Activated CD8-positive, alpha-beta memory T cell treated with anti-CD3 and anti-CD28 coated beads for 1 hour (primary cell): ENCODE results near the gene ZC3H8.
"Not testable (repeated sequence)": the region's sequence is repeated elsewhere in the genome, so short reads cannot be mapped to it uniquely, and the experiment has no call there.

ENCODE experiments used
- DNase-seq, 2 donors: peaks; one replicate each; pipeline ENCODE4 v3.0.0-alpha.2; 2020; ENCODE audit warnings: low read depth in 1 of 2; ENCODE audit errors: extremely low read depth in 1 of 2

ZC3H8 gene

DNA sequence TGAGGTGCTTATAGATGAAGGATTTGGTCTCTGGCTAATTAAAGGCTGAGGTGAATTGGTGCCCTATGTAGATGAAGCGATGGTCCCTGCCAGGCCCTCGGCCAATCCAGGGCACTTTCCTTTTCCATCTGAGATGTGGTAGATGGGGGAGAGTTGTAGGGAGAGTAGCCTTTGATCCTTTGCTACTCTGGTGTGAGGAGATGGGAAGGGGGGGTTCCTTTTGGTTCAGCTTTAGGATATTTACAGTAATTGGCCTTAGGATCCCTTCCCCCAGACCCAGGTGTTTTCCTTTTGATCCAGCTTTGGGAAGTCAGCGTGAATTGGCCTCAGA is 5.4 kb upstream of the ZC3H8 start:
- no peak for DNase-seq

DNA sequence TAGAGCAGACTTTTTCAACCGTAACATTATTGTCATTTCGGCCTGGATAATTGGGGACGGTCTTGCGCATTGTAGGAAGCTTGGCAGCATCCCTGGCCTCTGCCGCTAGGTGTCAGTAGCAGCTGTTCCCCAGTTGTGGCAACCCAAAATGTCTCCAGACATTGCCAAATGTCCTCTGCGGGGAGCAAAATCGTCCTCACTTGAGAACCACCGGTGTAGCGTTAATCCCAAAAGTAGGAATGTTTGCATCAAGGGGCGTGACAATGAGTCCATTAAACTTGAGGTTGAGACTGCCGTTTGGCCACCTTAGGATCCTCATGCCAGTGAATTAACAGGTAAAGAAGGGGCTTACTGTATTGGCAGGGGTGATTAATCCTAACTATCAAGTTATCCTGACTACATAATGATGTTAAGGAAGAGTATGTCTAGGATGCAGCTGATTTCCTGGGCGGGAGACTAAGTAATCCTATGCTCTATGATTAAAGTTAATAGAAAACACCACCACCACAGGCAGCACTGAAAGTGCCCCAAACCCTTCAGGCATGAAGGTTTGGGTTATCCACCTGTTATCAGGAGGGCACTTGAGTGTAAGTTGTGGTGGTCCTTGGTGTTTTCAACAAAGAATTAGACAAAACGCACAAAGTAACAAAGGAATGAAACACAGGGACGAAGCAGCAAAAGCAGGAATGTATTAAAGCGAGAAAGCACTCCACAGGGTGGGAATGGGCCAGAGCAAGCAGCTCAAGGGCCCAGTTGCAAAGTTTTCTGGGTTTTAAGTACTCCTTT is 4.9 kb upstream of the ZC3H8 start:
- DNase-seq: peak; percentile 71 to 73

DNA sequence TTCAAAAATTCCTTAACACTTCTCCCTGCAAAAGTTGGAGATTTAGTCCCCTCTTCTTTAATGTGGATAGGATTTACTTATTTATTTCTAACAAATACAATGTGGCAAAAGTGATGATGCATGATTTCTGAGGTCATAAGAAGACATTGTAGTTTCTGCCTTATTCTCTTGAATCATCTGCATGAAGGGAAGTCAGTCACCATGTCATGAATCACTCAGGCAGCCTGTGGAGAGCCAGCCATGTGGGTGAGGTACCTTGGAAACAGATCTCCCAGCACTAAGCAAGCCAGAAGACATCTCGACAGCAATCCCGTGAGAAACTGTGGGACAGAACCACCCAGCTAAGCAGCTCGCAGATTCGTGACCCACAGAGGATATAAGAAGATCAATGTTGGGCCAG is 2.7 kb upstream of the ZC3H8 start:
- no peak for DNase-seq

DNA sequence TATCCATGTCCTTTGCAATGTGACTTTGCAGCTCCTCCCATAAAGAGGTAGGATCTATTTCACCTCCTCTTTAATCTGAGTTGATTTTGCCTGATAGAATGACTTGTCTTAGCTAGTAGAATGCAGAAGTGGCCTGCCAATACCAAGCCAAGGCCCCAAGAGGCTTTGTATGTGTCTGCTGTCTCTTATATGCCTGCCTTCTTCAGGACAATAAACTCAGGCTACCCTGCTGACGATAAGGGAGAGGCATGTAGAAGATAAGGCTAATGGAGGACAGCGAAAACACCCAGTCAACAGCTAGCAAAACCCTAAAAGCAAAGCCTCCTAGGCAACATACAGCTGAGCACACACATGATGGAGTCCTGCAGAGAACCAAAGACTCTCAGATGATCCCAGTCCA is 1.8 kb upstream of the ZC3H8 start:
- no peak for DNase-seq

DNA sequence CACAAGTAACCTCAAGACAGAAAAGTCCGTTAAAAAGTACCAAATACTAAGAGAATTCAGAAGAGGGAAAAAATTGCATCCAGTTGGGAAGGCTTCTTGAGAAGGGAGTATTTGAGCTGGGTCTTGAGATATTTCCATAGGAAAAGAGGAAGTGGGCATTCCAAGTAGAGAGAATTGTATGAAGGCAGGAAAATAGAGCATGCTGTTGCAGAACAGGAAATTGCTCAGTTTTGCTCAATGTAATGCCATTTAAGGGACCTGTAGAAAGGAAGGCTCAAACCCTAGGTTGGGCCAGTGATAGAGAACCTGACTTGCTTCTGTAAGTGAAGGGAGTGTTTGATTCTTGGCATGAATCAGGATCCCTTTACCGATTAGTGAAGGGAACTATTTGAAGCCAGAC is 1.0 kb upstream of the ZC3H8 start:
- DNase-seq: no peak

DNA sequence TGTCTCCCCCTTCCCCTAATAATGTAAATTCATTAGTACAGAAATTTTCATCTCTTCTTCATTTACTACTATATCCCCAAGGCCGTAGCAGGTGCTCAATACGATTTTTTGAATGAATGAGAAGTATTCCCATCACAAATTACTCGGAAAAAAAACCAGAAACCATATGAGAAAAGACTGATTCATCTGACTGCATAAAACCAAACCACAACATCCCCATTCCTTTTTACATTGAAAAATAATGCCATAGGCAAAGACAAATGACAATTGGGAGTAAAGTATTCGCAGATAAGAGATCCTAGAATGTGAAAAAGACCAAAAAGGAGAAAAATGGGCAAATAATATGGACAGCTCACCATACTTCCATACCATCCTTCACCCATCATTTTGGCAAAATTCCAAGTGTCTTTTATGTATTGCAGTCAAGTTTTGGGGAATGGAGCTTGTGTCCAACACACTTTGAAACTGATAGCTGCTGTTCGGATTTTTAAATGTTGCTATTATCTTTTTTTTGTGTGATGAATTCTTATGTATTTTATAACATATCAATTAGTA is 1.5 kb downstream of the ZC3H8 start:
- DNase-seq: no peak

DNA sequence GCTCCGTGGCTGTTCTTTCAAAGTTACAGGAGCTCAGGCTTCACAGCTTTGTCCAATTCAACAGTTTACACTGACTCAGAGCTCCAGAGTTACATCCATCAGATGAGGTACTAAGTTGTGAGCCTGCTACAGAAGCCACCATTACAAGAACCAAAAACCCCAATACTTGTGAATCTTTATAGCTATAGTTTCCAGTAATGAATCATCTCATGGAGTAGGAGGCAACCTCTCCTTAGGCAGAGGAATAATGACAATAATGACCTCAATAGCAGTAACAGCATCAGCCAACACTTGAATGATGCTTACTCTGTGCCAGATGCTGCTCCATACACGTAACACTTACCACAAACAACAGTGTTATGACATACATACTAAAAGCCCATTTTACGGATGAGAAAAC is 3.6 kb downstream of the ZC3H8 start:
- no peak for DNase-seq

DNA sequence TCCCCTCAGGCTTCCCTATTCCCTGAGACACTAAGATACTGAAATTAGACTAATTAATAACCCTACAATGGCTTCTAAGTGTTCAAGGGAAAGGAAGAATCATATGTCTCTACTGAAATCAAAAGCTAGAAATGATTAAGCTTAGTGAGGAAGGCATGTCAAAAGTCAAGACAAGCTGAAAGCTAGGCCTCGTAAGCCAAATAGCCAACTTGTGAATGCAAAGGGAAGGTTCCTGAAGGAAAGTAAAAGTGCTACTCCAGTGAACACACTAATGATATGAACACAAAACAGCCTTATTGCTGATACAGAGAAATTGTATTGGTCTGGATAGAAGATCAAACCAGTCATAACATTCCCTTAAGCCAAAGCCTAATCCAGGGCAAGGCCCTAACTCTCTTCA is 10.0 kb downstream of the ZC3H8 start:
- no peak for DNase-seq

DNA sequence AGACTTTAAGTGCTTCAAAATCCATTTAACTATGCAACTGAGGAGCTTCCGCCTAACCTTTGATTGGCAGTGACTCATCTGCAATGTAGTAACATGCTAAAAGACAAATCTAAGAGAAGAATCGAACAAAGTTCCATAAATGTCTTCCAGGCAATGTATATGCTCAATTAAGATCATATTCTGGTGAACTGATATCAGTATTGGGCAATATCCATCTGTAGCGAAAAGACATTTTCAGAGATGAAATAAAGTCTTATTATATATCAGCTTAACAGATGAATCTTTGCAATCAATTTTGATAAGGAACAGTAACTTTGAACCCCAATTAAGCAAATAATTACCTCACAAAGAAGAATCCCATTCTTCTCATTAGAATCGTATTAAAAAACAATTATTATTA is 11.6 kb downstream of the ZC3H8 start:
- no peak for DNase-seq

DNA sequence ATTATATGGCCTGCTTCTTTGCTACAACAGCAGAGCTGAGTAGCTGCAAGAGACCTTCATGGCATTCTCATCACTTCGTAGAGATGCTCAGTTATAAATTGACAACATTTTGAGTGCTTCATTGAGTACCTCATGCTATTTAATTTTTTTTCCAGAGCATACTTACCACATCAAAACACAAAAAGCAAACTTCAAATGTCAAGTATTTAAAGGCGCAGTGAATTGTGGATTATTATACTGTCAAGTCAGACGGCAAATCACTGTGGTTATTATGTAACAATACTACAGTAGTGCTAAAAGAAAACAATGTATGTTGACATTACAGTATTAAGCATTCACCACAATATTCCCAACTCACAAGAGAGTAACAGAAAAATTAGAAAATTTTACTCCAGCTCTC is 12.5 kb downstream of the ZC3H8 start:
- no peak for DNase-seq

DNA sequence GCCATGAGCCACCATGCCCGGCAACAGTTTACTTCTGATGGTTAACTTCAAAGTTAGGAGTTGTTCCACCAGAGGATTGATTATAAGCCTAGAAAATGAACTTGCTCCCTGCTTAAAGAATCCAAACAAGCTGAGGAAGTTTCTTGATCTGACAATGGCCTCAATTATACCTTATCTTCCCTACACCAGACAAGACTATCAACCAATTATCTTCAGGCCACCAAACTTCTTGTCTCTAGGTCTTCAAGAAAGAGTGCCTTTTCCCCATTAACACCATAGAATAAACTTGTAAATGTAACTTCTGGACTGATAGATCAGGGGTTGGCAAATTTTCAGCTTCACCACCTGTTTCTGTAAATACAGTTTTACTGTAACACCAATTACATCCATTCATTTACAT is 15.0 kb downstream of the ZC3H8 start:
- no peak for DNase-seq

DNA sequence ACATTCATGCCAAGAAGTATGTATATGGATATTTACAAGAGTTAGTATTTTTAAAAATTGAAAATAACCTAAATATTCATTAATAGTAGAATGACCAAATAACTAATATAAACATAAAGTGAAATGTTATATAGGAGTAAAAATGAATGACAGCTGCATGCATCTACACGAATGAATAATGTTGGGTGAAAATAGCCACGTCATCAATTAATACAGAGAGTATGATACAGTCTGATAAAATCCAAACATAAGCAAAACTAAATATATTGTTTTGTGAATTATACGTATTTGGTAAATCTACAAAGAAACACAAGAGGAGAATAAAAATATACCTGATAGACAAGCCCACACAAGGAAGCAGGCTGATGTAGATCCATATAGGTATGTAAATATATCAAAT is 24.5 kb downstream of the ZC3H8 start:
- no peak for DNase-seq

DNA sequence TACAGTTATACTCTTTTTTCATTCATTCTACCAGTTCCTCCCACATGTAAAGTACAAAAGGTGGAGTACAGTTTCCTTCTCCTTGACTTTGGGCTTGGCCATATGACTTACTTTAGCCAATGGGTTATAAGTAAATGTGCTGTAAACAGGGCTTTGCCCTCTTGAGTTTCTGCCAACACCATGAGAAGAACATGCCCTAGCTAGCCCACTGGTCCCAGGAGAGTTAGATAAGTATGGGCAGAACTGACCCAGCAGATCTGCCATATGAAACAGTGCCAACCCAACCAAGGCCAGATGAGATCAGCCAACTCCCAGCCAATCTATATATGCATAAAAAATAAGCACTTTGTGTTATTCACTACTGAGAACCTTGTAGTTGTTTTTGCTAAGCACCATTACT is 25.5 kb downstream of the ZC3H8 start:
- DNase-seq: no peak

DNA sequence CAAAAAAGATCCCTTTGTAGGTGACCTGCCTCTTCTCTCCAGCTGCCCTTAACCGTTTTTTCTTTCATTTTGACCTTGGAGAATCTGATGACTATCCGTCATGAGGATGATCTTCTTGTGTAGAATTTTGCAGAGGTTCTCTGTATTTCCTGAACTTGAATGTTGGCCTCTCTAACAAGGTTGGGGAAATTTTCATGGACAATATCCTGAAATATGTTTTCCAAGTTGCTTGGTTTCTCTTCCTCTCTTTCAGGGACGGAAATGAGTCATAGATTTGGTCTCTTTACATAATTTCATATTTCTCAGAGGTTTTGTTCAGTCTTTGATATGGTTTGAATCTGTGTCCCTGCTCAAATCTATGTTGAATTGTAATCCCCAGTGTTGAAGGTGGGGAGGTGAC is 34.0 kb downstream of the ZC3H8 start:
- DNase-seq: no peak

DNA sequence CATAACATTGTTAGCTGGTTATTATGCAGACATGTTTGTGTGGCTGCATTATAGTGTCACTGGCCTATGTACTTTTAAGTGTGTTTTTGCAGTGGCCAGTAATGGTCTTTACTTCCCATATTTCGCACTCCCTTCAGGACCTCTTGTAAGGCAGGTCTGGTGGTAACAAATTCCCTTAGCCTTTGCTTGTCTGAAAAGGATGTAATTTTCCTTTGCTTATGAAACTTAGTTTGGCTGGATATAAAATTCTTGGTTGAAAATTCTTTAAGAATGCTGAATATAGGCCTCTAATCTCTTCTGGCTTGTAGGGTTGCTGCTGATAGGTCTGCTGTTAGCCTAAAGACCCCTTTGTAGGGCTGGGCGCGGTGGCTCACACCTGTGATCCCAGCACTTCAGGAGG is 34.7 kb downstream of the ZC3H8 start:
- no peak for DNase-seq

DNA sequence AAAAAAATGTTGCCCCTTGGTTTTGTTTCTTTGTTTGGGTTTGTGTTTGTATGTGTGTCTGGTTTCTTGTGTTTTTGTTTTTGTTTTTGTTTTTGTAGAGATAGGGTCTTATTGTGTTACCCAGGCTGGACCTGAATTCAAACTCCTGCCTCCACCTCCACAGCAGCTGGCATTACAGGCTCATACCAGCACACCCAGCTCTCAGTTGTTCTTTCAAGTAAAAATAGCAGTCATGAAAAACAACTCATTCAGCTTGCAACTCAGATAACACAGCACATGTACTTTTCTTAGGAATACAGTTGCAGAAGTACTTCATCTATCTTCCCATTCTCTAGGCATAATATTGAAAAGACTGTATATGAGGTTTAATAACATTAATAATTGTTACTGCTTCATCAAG is 37.0 kb downstream of the ZC3H8 start:
- no peak for DNase-seq

DNA sequence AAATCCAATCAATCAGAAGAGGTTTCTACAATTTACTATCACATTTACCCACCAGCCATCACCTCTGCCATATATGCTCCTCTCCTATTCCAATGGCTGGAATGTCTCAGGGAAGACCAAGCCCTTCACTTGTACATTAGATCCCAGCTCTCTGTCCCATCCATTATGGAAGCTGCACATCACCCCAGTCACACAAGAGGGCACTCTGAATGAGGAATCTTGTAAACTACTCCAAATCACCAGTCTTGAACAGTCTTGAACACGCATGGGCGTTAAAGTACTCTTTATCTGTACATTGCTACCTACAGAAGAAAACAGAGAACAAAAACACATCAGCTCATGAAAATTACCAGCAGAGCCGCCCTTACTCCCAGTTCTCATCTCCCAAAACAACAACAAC is 38.7 kb downstream of the ZC3H8 start:
- no peak for DNase-seq

DNA sequence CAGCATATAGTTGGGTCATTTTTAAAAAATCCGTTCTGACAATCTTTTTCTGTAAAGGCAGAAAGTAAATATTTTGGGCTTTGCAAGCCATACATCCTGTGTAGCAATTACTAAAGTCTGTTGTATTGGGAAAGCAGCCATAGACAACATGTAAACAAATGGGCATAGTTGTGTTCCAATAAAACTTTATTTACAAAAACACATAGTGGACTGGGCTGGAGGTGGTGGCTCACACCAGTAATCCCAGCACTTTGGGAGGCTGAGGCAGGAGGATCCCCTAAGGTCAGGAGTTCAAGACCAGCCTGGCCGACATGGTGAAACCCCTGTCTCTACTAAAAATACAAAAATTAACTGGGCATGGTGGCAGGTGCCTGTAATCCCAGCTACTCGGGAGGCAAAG is 46.9 kb downstream of the ZC3H8 start:
- DNase-seq: not testable (repeated sequence)

DNA sequence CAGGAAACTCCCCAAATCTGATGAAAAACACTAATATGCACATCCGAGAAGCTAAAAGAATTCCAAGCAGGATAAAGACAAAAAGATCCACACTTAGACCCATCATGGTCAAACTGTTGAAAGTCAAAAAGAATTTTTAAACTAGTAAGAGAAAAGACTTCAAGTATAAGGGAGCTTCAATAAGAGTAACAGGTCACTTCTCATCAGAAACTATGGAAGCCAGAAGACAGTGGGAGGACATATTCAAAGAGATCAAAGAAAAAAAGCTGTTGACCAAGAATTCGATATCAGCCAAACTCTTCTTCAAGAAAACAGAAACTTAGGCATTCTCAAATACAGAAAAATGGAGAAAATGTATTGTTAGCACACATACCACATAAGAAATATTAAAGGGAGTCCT is 50.4 kb downstream of the ZC3H8 start:
- DNase-seq: no peak

DNA sequence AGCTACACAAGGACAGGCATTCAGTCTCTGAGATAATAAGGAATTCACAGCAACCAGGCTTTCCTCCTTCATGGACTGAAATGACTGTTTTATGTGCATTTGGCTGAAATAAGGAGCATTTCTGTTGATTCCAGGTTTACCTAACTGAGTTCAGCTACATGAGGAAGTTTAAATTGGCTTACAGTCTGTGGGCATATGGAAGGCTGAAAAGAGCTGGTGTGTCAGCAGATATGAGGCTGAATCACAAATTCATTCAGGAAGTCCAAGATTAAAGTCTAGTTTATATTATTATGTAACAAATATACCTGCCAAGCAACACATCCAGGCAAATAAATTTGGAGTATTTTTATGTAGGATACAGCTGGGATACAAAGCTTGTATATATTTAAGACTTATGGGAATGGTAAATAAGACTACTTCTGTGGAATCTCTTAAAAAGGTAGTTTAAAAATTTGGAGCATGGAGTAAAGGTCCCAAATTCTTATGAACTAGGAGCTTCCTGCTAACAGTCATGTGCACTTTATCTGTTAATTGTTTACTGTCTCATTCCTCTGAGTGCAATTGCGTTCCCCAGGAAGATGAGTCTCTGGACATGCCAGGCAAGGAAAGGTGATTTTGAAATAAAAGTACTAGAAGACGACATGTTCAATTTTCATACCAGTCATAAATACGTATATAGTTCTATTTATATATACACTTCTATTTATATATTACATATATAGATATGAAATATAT is 53.0 kb downstream of the ZC3H8 start:
- no peak for DNase-seq

DNA sequence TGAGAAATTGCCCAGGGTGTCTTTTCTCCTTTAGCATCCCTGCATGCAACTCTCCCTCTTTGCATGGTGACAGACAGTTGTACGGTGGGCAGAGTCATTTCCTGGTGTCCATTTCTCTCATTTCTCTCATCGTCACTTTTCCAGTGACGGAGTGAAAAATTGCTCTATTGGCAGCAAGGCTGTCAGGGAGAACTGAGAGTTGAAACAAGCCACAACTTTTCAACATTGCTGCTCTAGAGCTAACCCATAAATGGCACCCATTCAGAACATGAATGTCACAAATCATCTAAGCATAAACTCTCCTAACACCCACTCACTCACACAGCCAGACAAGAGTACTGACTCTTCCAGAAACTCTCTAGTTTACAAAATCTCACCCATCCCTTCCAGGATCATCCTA is 55.7 kb downstream of the ZC3H8 start:
- no peak for DNase-seq

DNA sequence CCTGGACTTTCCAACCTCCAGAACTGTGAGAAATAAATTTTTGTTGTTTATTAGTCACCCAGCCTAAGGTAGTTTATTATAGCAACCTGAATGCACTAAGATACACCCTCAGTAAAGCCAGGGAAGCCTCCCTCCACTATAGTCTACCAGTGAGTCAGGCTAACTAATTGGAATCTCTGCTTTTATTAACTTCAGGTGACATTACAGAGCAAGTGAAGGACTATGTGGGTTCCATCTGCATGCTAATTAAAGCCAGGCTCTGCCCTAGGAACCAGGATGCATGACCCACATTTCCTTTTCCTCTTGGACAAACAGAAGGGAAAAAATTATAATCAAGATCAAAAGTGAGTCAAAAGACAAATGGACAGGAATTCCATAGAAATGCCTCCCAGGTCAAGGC is 56.1 kb downstream of the ZC3H8 start:
- DNase-seq: no peak

DNA sequence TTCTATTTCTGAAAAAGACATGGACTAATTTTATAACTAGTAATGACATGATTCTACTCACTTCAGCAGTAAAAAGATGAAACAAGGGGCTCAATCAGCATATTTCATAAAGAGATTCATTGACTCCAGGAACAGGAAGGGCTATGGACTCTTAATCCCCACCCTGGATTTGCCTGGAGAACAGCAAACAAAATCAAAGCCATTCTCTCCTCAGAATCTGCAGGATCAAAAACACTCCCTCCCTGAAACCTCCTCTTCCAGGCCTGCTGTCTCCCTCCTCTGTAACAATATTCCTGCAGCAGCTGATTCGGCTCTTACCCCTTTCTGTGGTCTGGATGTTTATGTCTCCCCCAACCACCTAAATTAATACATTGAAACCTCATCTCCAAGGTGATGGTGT is 57.0 kb downstream of the ZC3H8 start:
- no peak for DNase-seq
